ENCODE data around the gene TRAPPC13.
"Not testable (repeated sequence)": the region's sequence is repeated elsewhere in the genome, so short reads cannot be mapped to it uniquely, and the experiment has no call there.

The TRAPPC13 gene

DNA sequence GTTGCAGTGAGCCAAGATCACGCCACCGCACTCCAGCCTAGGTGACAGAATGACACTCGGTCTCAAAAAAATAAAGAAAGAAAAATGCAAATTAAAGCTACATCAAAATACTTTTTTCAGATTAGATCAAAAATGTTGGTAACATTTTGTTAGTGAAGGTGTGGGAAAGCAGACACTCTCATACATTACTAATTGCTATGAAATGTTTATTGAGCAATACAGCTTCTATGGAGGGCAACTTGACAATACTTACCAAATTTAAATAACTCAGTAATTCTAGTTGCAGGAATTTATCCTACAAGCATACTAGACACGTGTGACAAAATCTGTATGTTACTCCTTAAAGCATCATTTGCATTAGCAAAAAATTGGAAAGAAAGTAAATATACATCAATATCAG lies 4.8 kb upstream of the TRAPPC13 start:
- H3K4me3 ChIP-seq (ENCODE audit: low read depth, low read length) = no peak overlapping the region
- TF ChIP-seq, protein P1, sequence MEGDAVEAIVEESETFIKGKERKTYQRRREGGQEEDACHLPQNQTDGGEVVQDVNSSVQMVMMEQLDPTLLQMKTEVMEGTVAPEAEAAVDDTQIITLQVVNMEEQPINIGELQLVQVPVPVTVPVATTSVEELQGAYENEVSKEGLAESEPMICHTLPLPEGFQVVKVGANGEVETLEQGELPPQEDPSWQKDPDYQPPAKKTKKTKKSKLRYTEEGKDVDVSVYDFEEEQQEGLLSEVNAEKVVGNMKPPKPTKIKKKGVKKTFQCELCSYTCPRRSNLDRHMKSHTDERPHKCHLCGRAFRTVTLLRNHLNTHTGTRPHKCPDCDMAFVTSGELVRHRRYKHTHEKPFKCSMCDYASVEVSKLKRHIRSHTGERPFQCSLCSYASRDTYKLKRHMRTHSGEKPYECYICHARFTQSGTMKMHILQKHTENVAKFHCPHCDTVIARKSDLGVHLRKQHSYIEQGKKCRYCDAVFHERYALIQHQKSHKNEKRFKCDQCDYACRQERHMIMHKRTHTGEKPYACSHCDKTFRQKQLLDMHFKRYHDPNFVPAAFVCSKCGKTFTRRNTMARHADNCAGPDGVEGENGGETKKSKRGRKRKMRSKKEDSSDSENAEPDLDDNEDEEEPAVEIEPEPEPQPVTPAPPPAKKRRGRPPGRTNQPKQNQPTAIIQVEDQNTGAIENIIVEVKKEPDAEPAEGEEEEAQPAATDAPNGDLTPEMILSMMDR (IDR thresholded peaks at IDR 0.05; ENCODE audit: low read depth, low read length, missing control alignments) = no peak
- no peak for DNase-seq (ENCODE audit: low read depth)

DNA sequence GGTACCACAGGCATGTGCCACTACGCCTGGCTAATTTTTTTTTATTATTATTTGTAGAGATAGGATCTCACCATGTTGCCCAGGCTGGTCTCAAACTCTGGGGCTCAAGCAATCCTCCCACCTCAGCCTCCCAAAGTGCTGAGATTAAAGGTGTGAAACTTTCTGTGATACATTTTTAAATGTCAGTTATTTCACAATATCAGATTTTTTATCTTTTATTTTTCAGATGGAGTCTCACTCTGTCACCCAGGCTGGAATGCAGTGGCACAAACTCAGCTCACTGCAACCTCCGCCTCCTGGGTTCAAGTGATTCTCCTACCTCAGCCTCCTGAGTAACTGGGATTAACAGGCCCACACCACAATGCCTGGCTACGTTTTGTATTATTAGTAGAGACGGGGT lies 2.9 kb upstream of the TRAPPC13 start:
- not testable (repeated sequence) for H3K4me3 ChIP-seq (ENCODE audit: low read depth, low read length); DNase-seq (ENCODE audit: low read depth)

DNA sequence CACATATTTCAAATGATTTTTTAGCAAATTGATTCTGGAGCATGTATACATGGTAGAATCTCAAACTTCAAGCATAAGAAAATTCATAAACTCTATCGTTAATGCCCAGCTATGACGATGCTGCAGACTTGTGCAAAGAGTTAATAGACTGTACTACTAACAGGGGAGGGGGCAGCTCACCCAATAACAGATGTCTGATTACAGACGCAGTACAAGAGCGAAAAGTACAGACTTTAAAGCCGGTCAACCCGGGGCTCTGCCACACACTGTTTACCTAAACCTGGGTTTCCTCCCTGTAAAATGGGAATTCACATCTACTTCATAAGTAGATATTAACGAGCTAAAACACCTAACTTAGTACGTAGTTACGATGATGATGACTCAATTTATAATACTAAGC lies 1.3 kb upstream of the TRAPPC13 start:
- TF ChIP-seq, protein P1 (IDR thresholded peaks at IDR 0.05; ENCODE audit: low read depth, low read length, missing control alignments) = no peak
- DNase-seq (ENCODE audit: low read depth) = no peak
- H3K4me3 ChIP-seq (ENCODE audit: low read depth, low read length) = peak overlapping the region; percentile 90

DNA sequence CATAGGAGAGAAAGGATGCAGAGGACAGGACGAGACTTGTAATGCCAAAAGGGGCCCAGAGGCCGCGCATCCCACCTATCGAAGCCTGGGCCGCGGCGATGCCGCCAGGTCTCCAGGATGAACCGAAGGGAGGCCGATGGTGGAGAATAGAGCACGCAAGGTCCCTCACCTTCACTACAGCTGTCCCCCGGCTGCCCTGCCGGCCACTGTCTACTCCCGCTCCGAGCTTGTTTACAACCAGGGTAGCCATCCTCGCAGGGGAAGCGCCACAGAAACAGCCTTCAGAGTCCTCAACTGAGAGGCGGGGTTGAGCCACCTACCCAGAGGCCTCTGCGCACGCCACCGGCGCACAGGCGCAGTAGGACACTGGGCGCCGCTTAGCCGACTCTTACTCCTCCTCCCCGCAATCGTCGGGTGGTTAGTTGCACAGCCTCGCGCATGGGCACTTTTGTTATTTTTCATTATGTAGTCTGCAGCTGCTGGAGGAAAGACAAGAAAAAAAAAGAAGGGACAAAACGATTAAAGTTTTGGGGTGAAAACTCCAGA lies 729 bp upstream of the TRAPPC13 start, which contains the start of gene TRIM23:
TSS of gene TRIM23 (minus strand) at position 309 of the 546 bp plus-strand sequence. CDS start at position 250, 59 bp downstream.
- peak; percentile 80 for DNase-seq (ENCODE audit: low read depth)
- peak within 1 kb of the TSS; percentile 90 for H3K4me3 ChIP-seq (ENCODE audit: low read depth, low read length)
- TF ChIP-seq, protein P1 (IDR thresholded peaks at IDR 0.05; ENCODE audit: low read depth, low read length, missing control alignments) = peak; percentile 20

DNA sequence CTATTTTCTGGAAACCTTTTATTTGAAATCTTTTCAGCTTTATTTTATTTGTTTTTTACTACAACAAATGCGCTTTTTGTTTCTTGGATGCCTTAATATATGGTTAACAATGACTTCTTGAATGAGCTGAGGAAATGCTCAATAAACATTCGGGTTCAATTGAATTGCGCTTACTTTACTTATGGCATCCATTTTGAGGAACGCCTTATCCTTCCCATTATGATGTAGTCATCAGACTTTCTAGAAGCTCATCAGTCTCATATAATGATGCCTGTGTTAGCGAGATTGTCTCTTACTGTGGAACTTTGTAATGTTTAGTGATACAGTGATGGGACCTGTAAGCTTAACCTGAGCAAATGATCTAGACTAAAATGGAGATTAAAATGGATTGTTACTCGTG lies 916 bp downstream of the TRAPPC13 start:
- no peak for DNase-seq (ENCODE audit: low read depth)
- TF ChIP-seq, protein P1 (IDR thresholded peaks at IDR 0.05; ENCODE audit: low read depth, low read length, missing control alignments) = no peak
- peak overlapping the region; percentile 90 for H3K4me3 ChIP-seq (ENCODE audit: low read depth, low read length)

DNA sequence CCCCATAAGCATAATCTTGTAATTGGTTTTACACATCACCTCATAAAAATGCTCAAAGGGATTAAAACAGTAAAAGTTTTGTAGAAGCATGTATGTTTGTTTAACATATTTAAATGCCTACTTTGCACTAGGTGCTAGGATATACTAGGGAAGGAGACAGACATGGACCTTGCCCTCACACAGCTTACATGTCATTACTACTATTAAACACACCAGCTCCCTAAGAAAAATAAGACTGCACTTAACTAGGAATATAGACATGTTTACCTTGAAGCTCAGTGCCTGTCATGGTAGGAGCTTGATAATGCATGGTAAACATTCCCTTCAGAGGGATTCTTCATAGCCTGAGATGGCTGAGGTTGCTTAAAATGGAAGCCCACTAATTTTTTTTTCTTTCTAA lies 6.2 kb downstream of the TRAPPC13 start:
- TF ChIP-seq, protein P1 (IDR thresholded peaks at IDR 0.05; ENCODE audit: low read depth, low read length, missing control alignments) = no peak
- no peak overlapping the region for H3K4me3 ChIP-seq (ENCODE audit: low read depth, low read length)
- no peak for DNase-seq (ENCODE audit: low read depth)

DNA sequence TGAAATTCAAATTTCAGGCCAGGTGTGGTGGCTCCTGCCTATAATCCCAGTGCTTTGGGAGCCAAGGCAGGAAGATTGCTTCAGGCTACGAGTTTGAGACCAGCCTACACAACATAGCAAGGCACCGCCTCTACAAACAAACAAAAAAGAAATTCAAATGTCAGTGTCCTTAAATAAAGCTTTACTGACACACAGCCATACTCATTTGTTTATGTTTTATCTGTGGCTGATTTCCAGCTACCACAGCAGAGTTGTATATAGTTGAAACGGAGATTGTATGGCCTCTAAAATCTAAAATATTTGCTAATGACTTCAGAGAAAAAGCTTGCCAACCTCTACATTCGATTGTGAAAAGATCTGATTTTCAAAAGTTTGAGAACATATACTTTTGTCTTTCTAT lies 15.4 kb downstream of the TRAPPC13 start:
- H3K4me3 ChIP-seq (ENCODE audit: low read depth, low read length) = no peak overlapping the region
- no peak for DNase-seq (ENCODE audit: low read depth)
- TF ChIP-seq, protein P1 (IDR thresholded peaks at IDR 0.05; ENCODE audit: low read depth, low read length, missing control alignments) = no peak

Measured in GM12864 (cell line).